ENCODE data around the gene CTBP2. TPM values are rescaled to one million over a fixed set of nuclear protein-coding genes. Genes with fewer than 3 reads are reported as not detected.
A peak's percentile ranks its signal among the peaks of the same experiment; 100 is the strongest.
"Not testable (repeated sequence)": the region's sequence is repeated elsewhere in the genome, so short reads cannot be mapped to it uniquely, and the experiment has no call there.

The CTBP2 gene
- total RNA-seq, 2 experiments from 2014 or later = 0.15 to 0.43 TPM

DNA sequence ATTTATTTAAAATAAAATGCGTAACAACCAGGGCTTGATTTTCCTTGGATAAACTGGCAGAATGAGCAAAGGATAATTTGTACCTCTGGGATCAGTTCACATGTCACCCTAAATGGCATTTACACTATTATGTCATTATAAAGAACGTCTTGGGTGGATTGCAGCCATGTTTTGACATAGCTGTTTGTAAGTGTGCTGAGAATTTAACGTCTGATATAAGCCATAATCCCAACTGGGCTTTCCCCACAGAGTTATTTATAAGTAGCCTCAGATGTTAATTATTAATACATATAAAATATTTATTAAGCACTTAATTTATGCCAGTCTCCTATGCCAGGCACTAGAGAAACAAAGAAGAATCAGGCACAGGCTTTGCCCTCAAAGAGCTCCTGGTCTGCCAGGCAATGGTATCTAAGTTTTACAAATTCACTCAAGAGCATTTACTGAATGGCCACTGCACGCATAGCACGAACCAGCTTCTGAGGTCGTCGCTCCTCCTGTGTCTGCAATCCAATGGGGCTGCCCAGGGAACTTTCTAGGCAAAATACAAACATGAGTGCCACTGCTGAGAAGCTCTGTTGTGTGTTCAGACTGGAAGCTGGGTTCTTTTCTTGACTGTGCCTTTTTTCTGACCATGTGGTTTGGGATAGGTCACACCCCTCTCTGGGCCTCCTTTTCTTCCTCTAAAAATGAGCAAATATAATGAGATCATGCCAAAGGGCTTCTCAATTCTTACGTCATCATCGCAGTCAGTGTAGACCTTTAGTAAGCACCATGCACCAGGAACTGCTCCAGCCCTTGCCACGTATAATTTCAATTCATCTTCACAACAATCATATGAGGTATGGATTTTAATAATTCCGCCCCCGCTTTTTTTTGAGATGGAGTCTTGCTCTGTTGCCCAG is 11.3 kb upstream of the CTBP2 start:
- Mint-ChIP-seq H3K36me3 (ENCODE audit: low read depth) (no peaks in the 10 kb centered on the region), H3K4me3 (no peak overlapping the region), H3K4me1 (no peaks in the 10 kb centered on the region), H3K27me3 (peaks cover 7% of the 10 kb centered on the region), H3K27ac (no peak overlapping the region), H3K9me3 (peaks cover 3% of the 10 kb centered on the region)
- ChIA-PET POLR2A (no interaction called here), CTCF (no interaction called here)
- DNase-seq = no peak

DNA sequence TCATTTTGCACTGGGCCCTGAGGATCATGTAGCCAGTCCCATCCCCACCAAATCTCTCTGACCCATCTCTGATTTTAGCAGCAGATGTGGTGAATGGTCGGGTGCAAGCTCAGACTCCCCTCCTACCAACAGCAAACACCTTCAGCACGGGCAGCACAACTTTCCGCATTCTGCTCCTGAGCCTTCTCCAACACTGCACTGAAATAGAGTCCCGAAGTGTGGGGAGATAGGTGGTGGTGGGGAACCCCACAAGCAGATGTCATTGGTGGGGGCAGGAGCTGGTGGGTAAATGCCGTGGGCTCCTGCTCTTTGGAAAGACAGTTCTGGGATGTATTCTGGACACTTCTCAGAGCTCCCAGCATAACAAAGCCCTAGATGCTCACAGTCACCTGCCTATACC is 9.6 kb upstream of the CTBP2 start:
- CTCF ChIA-PET = no interaction called here
- DNase-seq = no peak
- H3K27ac Mint-ChIP-seq = no peak overlapping the region

DNA sequence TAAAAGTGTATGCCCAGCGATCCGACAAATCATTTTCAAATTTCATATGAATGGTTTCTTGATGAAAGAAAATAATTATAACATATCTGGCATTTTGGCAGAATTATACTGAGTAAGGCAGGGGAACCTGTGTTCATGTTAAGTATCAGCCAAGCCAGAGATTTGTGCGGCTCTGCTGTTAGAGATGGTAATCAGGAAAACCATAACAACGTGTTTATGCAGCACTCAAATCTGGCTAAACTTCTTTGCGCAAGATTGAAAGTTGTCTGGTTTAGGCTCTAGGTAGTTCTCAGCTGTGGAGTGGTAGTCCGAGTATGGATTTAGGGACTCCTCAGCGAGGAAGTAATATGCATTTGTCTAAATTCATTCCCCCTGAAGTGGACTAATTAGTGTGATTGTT is 8.9 kb upstream of the CTBP2 start:
- no peaks in the 10 kb centered on the region for H3K36me3 Mint-ChIP-seq (ENCODE audit: low read depth)
- H3K4me1 Mint-ChIP-seq = no peaks in the 10 kb centered on the region
- ChIA-PET POLR2A (no interaction called here), CTCF (no interaction called here)
- H3K27me3 Mint-ChIP-seq = peaks cover 12% of the 10 kb centered on the region
- no peak overlapping the region for H3K27ac Mint-ChIP-seq
- no peak overlapping the region for H3K4me3 Mint-ChIP-seq
- H3K9me3 Mint-ChIP-seq = peaks cover 2% of the 10 kb centered on the region
- no peak for DNase-seq

More for the DNA sequence above, 9.6 kb upstream of the CTBP2 start:
- peaks cover 3% of the 10 kb centered on the region for H3K9me3 Mint-ChIP-seq
- H3K36me3 Mint-ChIP-seq (ENCODE audit: low read depth) = no peaks in the 10 kb centered on the region
- H3K4me3 Mint-ChIP-seq = no peak overlapping the region
- no peaks in the 10 kb centered on the region for H3K4me1 Mint-ChIP-seq
- H3K27me3 Mint-ChIP-seq = peaks cover 9% of the 10 kb centered on the region
- POLR2A ChIA-PET = no interaction called here

DNA sequence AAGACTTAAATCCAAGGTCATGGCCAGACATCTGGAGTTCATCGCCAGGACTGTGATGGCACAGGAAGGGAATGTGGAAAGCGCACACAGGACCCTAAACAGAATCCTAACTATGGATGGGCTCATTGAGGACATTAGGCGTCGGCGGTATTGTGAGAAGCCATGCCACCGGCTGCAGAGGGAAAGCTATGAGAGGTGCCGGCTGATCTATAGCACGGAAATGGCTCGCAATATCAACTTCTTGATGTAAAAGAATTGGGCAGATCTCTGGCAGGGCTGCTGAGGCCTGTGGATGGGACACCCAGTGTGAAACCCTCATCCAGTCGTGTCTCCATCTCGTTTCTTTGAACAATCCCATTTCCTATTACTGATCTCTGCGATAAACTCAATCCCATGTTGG is 6.3 kb upstream of the CTBP2 start:
- no peak overlapping the region for H3K4me3 Mint-ChIP-seq
- H3K27me3 Mint-ChIP-seq = peaks cover 18% of the 10 kb centered on the region
- ChIA-PET CTCF (no interaction called here), POLR2A (no interaction called here)
- H3K4me1 Mint-ChIP-seq = no peaks in the 10 kb centered on the region
- DNase-seq = no peak
- no peak overlapping the region for H3K27ac Mint-ChIP-seq
- H3K9me3 Mint-ChIP-seq = no peaks in the 10 kb centered on the region
- H3K36me3 Mint-ChIP-seq (ENCODE audit: low read depth) = no peaks in the 10 kb centered on the region

DNA sequence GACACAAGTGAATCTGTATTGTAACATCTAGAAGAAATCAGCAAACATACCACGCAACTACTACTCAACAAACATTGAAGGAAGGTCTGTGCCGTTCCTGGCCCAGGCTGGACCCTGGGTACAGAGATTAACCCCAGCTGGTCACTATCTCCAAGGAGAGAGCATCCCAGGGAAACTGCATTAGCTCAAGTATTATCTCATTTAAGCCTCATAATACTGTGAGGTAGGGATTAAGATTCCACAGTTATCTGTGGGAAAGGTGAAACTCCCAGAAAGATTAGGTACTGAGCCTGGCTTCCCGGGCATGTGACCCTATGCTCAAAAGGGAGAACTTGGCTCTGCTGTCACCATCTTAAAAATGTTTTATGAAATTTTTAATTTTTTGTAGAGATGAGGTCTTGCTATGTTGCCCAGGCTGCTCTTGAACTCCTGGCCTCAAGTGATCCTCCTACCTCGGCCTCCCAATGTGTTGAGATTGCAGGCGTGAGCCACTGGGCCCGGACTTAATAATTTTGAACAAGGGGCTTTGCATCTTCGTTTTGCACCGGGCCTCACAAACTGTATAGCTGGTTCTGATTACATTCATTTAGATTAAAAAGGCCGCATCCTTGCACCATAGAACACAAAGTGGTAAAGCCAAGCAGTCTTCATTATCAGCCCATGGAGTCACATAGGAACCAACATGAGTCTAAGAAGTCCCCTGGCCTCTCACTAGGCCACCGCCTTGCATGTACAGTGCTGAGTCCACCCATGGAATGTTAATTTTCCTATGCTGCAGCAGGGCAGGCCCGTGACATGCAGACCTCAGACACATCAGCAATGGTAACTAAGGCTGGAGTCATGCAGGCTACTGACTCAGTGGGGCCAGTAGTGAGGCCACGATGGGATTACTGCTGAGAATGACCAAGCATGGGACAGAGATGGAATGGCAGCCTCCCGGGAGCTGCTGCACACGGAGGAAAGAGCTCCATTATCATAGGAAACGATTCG is 5.5 kb upstream of the CTBP2 start:
- H3K36me3 Mint-ChIP-seq (ENCODE audit: low read depth) = no peaks in the 10 kb centered on the region
- no peaks in the 10 kb centered on the region for H3K4me1 Mint-ChIP-seq
- H3K4me3 Mint-ChIP-seq = no peak overlapping the region
- no peak for DNase-seq
- no peaks in the 10 kb centered on the region for H3K9me3 Mint-ChIP-seq
- H3K27me3 Mint-ChIP-seq = peaks cover 18% of the 10 kb centered on the region
- H3K27ac Mint-ChIP-seq = no peak overlapping the region
- ChIA-PET POLR2A (no interaction called here), CTCF (no interaction called here)

DNA sequence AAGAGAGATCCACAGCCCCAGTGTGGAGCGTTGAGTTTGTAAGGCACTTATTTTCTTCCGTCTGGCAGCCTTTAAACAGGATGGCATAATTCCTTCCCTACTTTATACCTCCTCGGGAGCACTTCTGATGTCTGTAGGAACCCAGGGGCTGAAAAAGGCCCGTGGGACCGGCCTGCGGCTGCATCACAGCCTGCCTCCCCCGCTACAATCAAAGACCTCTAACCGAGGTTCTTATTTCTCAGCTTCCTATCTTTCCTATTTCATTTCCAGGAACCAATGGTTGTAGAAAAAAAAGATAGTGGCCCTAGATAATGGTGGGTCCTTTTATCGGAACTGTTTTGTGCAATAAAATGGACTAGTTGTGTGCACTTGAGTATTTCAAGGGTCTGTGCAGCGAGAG is 4.1 kb upstream of the CTBP2 start:
- peaks cover 18% of the 10 kb centered on the region for H3K27me3 Mint-ChIP-seq
- H3K4me1 Mint-ChIP-seq = no peaks in the 10 kb centered on the region
- ChIA-PET POLR2A (no interaction called here), CTCF (no interaction called here)
- no peak overlapping the region for H3K27ac Mint-ChIP-seq
- H3K36me3 Mint-ChIP-seq (ENCODE audit: low read depth) = no peaks in the 10 kb centered on the region
- H3K4me3 Mint-ChIP-seq = no peak overlapping the region
- no peak for DNase-seq
- H3K9me3 Mint-ChIP-seq = no peaks in the 10 kb centered on the region

DNA sequence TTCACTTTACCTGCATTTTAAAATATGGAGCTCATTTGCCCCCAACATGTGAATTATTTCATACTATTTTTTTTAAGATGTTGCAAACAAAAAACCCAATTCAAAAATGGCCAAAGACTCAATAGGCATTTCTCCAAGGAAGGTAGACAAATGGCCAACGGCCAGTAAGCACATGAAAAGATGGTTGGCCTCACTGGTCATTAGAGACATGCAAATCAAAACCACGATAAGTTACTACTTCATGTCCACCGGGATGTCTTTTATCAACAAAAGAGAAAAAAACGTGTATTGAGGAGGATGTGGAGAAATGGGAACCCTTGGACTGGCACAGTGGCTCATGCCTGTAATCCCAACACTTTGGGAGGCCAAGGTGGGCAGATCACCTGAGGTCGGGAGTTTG is 3.4 kb upstream of the CTBP2 start:
- ChIA-PET CTCF (no interaction called here), POLR2A (no interaction called here)
- peaks cover 18% of the 10 kb centered on the region for H3K27me3 Mint-ChIP-seq
- no peaks in the 10 kb centered on the region for H3K36me3 Mint-ChIP-seq (ENCODE audit: low read depth)
- no peaks in the 10 kb centered on the region for H3K4me1 Mint-ChIP-seq
- H3K27ac Mint-ChIP-seq = no peak overlapping the region
- no peak overlapping the region for H3K4me3 Mint-ChIP-seq
- no peak for DNase-seq
- no peaks in the 10 kb centered on the region for H3K9me3 Mint-ChIP-seq

DNA sequence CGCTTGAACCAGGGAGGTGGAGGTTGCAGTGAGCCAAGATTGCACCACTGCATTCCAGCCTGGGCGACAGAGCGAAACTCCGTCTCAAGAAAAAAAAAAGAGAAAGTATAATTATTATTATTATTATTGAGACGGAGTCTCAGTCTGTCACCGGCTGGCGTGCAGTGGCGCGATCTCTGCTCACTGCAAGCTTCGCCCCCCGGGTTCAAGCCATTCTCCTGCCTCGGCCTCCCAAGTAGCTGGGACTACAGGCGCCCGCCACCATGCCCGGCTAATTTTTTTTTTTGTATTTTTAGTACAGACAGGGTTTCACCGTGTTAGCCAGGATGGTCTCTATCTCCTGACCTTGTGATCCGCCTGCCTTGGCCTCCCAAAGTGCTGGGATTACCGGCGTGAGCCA is 2.9 kb upstream of the CTBP2 start:
- H3K4me1 Mint-ChIP-seq; H3K27ac Mint-ChIP-seq; H3K9me3 Mint-ChIP-seq; H3K36me3 Mint-ChIP-seq (ENCODE audit: low read depth); CTCF ChIA-PET; POLR2A ChIA-PET; H3K4me3 Mint-ChIP-seq; DNase-seq: not testable (repeated sequence)
- H3K27me3 Mint-ChIP-seq = peaks cover 21% of the 10 kb centered on the region

DNA sequence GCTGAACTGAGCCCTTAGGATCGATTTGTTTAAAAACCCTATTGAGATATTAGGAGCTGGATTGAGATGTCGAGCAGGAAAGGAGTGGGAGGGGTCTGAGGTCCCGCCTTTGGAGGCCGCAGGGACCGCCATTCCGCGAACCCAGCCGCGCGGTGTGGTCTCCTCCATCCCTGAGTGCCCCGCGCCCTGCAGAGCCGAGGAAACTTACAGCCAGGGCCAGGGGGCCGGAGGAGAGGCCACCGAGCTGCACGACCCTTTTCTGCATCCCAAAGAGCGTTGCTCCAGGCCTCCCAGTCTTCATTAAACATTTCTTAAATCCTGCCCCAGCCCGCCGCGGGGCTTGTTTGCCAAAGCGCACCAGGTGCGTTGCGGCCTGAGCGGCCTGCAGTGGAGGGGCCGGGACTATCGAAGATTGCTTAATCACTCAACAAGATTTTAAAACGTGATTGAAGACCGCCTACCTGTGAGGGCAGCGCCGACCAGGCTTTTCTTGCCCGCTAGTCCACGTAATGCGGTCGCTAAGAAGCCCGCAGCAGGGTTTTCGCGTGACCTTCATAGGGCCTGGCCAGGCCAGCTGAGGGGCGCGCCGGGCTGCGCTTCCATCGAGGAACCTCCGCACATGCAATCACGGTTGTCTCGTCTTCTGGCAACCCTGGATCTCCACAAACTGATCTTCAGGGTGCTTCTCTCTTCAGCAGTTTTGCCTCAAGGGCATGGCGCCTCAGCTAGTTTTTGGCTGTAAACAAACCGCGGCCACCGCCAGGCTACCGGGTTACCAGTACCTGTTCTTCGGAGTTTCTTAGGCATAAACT is 2.0 kb upstream of the CTBP2 start:
- ChIA-PET CTCF (no interaction called here), POLR2A (no interaction called here)
- H3K27me3 Mint-ChIP-seq = peaks cover 31% of the 10 kb centered on the region
- no peak overlapping the region for H3K4me3 Mint-ChIP-seq
- no peaks in the 10 kb centered on the region for H3K36me3 Mint-ChIP-seq (ENCODE audit: low read depth)
- no peak for DNase-seq
- no peak overlapping the region for H3K27ac Mint-ChIP-seq
- no peaks in the 10 kb centered on the region for H3K9me3 Mint-ChIP-seq
- H3K4me1 Mint-ChIP-seq = peaks cover 4% of the 10 kb centered on the region

DNA sequence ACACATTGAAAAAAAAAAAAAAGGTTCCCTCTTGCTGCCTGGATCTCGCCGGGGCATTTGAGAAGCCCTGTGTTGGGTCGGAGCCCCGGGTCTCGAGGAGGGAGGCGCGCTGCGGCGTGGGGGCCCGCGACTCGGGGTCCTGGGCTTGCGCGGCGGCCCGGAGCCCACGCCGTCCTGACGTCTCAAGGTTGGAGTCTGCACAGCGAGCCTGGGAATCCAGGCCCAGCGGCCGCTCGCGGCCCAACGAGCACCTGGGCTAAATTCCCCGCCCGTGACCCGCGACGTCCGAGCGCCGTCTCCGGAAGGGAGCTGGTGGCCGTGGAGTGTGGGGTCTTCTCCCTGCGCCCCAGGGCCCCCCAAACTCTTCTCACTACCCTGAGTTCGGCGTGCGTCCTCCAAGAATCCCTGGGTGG is 1.4 kb upstream of the CTBP2 start:
- peaks cover 34% of the 10 kb centered on the region for H3K27me3 Mint-ChIP-seq

DNA sequence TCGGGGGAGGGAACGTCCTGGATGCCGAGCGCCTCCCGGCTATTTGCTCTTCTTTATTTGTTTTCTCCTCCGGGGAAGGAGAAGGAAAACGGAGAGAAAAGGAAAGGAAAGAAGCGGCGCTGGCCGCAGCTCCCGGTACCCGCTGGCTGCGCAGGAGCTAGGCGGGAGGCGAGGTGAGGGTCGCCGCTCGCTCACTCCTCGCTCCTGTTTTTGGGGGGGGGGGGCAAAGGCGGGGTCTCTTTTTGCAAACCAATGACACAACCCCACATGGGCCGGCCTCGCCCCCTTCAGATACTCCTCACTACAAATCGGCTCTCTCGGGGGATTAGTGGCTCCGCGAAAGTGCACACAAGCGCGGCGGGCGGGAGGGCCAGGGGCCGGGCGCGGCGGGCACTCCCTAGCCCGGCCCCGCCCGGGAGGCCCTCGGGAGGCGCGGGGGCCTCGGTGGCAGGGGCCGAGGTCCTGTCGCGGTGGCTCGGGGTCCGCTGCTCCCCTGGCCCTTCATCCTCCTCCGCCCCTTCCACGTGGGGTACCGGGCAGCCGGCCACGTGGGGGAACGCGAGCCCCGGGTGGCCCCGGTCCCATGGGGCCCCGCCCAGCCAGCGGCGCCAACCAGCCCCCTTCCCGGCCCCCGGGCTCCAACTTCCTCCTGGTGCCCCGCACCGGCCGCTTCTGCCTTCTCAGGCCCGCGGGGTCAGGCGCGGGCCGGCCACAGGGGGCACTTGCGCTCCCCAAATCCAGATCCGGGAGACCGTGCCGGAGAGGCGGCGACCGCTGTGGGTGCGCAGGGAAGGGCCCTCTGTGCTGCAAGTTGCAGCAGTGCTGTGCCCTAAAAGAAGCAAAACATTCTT is 718 bp upstream of the CTBP2 start:
- no peak for DNase-seq
- H3K4me3 Mint-ChIP-seq = peak overlapping the region; percentile 21
- ChIA-PET POLR2A (interaction anchor here (0.6 kb wide), 1 partner anchor 68 kb away, joined by 3 read pairs; no protein-coding TSS in a partner anchor), CTCF (no interaction called here)
- H3K27me3 Mint-ChIP-seq = peaks cover 36% of the 10 kb centered on the region
- peaks cover 4% of the 10 kb centered on the region for H3K4me1 Mint-ChIP-seq
- H3K36me3 Mint-ChIP-seq (ENCODE audit: low read depth) = no peaks in the 10 kb centered on the region
- H3K27ac Mint-ChIP-seq = no peak overlapping the region
- no peaks in the 10 kb centered on the region for H3K9me3 Mint-ChIP-seq

More for the DNA sequence above, 1.4 kb upstream of the CTBP2 start:
- H3K4me3 Mint-ChIP-seq = no peak overlapping the region
- H3K4me1 Mint-ChIP-seq = peaks cover 4% of the 10 kb centered on the region
- no peaks in the 10 kb centered on the region for H3K36me3 Mint-ChIP-seq (ENCODE audit: low read depth)
- DNase-seq = no peak
- POLR2A ChIA-PET = no interaction called here
- H3K27ac Mint-ChIP-seq = no peak overlapping the region
- CTCF ChIA-PET = no interaction called here
- no peaks in the 10 kb centered on the region for H3K9me3 Mint-ChIP-seq

DNA sequence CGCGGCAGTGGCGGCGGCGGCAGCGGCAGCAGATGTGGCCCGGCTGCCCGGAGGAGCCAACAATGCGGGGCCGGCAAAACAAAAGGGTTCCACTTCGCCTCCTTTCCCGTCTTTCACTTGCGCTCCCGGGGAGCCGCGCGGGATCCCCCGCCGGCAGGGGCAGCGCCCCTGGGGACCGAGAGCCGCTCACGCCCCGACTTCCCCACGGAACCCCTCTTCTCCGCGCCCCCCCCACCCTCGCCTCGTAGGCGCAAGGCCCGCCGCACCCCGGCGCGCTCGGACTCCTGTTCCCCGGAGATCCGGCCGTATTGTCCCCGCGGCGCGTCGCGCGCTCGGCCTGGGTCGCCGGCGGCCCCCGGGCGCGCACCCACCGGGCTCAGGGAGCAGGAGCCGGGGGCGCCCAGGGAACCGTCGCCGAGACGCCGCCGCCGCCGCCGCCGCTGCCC is 854 bp downstream of the CTBP2 start:
- H3K27ac Mint-ChIP-seq = no peak overlapping the region
- POLR2A ChIA-PET = no interaction called here
- H3K27me3 Mint-ChIP-seq = peaks cover 51% of the 10 kb centered on the region
- H3K4me1 Mint-ChIP-seq = peaks cover 4% of the 10 kb centered on the region
- no peaks in the 10 kb centered on the region for H3K36me3 Mint-ChIP-seq (ENCODE audit: low read depth)
- CTCF ChIA-PET = no interaction called here
- no peaks in the 10 kb centered on the region for H3K9me3 Mint-ChIP-seq
- no peak overlapping the region for H3K4me3 Mint-ChIP-seq
- DNase-seq = no peak
